CD4-positive, alpha-beta T cell treated with Interleukin-6 for 4 hours (primary cell): ENCODE measurements around the gene ASTN2.

Source experiments
- DNase-seq: peaks from one replicate; pipeline ENCODE4 v3.0.0-alpha.2; 2020; ENCODE audit warnings: mixed read lengths

The ASTN2 gene

DNA sequence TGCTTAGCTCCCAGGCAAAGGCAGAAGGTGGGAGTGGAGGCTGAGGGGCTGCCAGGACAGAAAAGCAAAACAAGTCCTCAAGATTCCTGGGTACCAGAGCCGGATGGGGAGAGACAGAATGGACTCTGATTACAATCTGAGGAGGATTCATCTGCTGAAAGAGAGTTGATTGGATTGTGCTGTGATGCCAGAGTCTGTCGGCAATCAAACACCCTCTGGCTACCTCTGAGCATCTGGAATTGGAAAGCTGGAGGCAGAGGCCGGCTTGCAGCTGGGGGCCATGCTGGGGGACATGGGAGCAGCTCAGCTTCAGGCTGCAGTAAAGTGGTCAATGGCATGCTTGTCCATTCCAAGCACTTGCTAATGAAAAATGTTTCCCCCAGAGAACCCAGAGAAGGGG lies 59.3 kb downstream of the ASTN2 start:
- no peak for DNase-seq

DNA sequence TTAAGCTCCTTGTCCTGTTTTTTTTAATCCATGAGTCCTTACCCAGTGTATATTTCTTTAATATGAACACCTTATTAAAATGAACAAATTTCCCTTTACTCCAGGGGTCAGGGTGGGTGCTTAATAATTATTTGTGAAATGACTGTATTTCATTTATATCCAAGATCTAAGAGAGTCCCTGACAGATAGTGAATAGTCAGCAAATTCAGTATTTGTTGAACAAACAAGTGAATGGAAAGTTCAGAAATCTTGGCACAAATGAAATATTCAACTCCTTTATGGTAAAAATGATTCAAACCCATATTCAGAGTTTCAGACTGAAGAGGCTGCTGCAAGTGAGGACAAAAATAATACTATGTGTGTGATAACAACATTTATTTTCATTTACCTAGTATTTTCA lies 59.9 kb downstream of the ASTN2 start:
- DNase-seq, result no peak

DNA sequence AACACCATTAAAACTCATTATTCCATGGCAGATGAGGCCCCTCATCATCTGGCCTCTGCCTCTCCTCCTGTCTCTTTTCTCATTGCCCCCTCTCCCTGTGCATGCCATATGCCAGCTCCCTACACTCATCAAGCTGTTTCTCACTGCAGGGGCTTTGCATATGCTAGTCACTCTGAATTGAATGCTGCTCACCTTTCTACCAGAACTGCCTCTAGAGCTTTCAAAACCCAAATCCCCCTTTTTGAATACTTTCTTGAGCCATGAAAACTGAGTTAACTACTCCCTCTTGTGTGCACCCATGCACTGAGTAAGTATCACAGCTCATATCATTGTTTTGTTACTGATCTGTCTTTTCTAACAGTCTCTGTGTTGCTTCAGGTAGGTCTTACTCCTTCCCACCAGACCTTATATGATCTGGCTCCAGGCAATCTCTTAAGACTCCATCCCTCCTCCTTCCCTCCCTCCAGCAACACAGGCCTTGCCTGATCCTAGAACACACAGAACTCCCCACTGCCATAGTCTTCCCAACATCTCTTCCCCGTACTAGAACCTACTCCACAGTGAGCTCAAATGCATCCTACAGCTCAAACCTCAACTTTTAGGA lies 60.5 kb downstream of the ASTN2 start:
- no peak for DNase-seq

DNA sequence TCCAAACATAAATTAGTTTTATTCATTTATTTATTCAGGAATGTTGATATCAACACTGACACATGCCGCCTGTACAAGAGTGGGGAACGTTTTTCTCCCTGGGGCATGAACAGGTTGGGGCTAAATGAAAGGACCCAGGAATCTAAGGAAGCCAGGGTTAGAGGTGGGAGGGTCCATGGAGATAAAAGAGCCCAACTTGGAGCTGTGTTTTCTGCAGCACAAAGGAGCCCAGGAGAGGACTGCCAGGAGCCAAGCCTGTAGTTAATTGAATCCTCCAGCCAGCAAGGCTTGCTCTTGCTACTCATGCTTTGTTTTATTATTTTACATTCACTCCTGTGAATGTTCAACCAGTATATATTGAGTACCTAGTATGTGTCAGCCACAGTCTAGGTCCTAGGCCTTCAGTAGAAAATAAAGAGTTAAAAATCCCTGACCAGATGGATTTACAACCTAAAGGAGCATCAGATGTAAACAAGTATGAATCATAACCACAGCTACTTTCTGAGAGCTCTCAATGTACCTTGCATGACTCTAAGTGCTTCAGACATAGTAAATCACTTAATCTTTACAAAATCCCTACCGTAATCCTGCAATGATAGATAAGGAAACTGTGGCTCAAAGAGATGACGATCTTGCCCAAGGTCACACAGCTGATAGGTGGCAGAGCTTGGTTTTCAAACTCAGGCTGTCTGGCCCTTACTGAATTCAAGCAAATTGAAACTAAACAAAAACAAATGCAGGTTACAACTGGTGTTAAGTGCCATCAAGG lies 69.8 kb downstream of the ASTN2 start:
- no peak for DNase-seq

DNA sequence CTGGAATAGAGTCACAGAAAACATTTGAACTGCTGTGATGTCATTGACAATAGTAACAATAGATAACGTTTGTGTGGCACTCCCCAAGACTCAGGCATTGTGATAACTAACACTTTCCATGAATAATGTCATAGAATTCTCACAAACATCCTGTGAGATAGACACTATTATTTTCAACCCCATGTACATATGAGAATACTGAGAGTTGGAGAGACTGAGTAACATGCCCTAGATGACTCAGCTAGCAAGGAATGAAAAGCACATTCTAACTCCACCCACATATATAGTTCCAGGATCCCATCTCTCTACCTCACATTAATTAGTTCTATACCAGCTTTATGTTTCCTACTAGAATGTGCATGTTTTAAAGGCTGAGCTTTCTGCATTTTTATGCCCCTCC lies 71.4 kb downstream of the ASTN2 start:
- no peak for DNase-seq

DNA sequence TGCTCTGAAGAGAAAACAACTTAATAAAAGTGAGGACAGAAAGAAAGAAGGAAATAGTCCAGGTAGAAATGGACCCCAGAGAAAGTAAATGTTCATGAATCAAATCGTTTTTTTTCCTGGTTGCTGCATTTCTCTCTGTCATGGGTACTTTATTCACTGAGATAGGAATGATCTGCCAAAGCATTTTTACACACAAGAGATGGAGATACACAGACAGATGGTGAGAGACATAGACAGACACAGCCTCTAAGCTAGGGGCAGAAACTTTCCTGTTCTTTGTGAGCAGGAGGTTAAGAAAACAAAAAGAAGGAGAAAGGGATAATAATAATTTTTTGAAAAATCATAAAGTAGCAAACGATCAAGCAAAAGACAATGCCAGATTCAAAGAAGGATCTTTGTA lies 73.7 kb downstream of the ASTN2 start:
- no peak for DNase-seq

DNA sequence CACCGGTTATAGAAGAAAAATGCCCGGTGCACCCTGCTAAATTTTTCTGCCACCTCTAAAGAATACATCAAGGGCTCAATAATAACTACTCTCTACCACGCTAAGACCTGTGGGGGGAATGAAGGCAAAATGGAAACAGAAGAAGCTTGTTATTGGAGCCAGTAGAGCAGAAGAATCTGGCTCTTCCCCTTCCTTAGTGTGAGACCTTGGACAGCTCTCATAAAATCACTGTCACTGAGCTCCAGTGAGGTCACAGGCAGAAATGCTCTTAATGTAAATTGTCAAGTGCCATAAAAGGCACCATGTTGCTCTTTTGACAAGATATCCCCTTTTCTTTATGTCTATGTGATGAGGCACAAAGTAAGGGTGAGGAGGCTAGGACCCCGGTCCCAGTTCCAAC lies 74.4 kb downstream of the ASTN2 start:
- no peak for DNase-seq

DNA sequence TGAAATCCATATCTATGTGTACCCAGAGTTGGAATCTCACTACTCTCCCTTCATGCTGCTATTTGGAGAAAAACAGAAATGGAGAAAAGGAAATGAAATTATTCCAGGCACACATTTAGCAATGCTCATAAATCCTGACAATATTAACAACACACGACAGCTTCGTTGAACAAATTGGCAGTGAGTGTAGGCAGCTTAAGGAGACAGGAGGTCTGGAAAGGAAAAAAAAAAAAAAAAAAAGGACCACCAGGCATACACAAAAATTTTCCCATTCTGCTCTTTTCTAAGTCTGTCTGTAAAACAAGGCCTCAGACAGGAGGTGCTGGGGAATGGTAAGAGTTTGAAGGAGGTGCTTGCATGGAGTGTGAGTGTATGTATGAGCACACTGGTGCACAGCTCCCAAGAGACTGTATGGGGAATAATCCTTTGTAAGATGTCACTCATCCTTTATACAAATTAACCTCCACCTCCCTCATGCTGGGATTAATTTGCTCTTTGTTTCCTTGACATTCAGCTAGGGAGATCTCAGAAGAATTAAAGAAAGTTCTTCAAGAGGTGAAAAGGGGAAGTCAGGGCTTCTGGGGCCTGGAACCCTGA lies 78.9 kb downstream of the ASTN2 start:
- no peak for DNase-seq

DNA sequence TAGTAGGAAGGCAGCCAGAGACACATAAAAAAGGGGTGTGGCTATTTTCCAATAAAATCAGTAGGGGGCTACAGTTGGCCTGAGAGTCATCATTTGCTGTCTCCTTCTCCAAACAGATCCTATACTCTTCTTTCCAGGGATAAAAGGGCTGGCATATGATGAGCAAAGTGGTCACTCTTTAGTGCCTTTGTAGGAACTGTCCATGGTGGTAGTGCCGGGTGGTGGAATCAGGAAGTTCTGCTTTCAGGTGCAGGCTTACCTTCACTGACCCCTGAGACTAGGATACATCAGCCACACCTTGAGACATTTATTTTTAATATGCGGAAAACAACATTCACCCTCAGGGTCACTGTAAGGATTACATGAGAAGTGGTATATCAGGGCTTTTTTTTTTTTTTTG lies 80.8 kb downstream of the ASTN2 start:
- DNase-seq, result no peak

DNA sequence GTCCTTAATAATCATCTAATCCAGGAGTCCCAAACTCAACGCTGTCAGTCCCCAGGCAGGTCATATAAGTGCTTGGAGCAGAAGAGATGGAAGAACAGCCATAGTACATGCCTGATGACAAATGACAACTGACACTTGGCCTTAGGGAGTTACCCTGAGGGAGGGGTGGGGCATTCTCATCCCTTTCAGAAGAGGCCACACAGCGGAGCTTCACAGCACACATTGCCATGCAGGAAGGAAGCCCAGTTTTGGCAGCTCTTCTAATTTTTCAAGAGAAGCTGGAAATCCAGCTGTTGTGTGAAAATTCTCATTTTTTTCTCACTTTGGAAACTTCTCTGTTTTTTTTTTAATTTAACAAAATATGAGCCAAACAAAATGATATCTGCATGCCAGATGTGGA lies 89.0 kb downstream of the ASTN2 start:
- DNase-seq, result no peak

DNA sequence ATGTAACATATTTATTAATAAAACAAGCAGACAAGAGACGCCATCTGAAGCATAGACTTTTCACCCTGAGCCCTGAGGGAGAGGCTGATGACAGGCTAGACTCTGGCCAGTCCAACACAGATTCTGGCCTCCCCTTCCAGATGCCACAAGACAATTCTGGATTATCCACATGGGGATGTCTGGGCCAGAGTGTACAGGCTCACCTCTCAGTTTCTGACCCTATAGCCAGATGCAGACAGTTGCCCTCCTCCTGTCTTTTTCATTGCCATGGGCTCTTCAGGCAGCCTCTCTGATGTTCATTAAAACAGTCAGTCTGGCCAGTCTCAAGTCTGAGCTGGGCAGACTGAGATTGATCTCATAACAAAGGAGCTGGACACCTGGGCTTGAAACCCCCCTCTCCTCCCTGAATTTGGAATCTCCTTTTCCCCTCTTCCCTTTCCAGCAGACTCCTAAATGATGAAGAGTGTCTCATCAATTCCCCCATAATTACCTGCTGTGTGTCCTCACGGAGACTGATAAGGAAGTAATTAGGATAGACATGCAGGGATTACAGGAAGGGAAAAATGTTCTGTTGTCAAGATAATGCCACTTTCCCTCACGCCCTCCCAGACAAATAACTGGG lies 89.6 kb downstream of the ASTN2 start:
- DNase-seq, result no peak

DNA sequence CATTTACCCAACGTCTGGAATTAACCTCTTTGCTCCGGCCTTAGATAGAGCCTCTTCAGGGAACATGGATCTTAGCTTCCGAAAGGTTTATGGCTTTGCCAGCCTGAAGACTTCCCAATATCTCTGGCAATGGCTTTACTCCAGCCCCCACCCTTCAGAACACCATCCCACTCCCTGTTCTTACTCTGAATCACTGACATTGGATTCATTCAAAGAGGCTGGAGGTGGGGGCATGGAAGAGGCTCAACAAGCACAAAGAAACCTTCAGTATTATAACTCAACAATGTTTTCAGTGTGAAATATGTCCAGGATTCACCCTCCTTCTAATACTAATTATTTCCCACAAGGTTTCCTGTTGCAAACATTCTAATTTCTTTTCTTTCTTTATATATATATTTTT lies 91.5 kb downstream of the ASTN2 start:
- DNase-seq, result no peak

DNA sequence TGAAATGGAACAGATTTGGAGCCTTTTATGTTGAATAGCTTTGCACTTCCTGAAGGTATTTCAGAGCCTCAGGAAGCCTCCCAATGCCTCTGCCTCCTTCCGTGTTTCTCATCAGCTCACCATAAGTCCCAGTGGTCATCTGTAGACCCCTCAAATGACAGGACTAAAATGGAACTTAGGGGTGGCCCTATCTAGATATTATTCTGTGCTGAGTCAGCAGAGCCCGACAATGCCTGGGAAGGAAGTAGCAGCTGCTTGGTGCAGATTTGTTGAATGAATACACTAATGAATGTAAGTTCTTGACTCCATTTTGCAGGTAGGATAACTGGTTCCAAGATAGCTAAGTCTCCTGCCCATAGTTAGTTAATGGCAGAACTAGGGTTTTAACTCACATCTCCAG lies 97.7 kb downstream of the ASTN2 start:
- DNase-seq, result no peak

DNA sequence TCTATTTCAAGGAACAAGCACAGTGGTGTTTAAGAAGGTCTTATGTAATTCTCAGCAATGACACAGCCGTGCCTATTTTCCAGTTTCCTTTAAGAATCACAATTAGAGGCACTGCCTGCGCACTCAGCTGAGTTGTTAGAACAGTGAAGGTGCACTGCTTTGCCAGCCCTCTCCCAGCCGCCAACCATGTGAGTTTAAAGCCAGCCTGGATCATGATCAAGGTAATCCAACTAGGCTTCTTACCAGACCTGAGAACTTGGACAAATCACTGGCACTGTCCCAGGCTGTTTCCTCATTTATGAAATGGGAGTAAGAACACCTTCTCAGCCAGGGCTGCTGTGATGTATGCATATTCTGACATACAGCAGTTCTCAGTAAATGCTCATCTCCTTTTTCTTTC lies 99.6 kb downstream of the ASTN2 start:
- DNase-seq, result no peak

DNA sequence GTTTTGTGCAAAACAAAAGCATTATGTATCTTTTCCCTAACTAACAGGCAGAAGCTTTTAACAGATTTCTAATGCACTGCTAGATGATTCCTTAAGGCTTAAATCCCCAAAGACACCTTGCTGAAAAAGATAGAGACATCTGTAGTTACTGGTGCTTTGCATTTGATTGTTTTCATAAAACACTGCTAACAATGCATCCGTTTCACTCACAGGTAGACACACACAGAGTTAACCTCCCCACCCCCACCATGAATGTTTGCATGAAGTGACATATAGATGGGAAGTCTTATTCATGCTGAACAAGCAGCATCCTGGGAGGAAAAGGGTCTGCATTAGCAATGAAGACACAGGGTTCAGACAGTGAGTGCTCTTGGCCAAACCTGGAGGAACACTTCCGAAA lies 100.9 kb downstream of the ASTN2 start:
- no peak for DNase-seq

DNA sequence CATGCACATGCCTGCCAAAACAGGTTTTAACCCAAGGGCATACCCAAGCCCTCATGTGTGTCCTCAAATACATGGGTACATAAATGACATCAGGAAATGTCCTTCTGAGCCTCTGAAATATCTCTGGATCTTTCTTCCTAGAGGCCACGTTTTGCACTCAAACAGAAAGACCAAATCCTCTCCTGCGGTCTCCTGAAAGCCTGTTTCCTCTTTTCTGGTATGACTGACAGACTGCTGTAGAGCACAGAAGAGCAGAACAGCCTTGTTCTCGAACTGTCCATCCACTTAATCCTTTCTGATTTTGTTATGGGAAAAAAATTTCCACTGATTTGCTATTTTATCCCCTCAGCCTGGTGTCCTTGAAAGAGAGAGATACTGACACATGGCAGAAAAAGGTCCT lies 107.2 kb downstream of the ASTN2 start:
- DNase-seq, result no peak

DNA sequence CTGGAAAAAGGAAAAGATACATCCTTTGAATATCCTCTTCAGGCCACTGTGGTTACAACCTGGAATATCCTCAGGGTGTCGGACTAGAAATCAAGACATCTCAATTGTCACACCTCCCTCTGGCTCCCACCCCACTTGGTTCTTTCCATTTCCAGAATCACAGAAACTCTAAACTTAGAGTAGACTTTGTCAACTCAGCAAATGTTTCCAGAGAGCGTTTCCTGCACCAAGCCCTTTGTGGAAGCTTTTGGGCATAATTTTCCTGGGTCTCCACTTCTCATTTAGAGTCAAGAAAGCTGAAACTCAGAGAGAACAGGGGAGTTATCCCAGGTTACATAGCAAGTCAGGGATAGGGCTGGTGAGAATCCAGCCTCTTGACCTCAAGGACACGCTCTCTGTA lies 108.8 kb downstream of the ASTN2 start:
- DNase-seq, result no peak

DNA sequence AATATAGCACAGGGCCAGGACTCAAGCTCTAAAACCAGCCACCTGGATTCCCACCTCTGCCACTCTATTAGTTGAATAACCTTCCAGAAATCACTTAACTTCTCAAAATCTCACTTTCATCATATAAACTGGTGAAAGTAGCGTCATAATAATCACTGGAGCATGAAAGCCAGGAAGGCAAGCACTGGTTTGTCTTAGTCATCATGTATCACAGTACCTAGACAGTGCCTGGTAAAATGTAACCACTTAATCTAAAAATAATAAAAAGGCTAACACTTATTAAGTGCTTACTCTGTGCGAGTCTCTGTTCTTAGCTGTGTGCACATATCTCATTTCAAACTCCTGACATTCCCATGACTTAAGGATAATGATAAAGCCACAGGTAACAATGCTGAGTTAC lies 109.4 kb downstream of the ASTN2 start:
- DNase-seq, result no peak

DNA sequence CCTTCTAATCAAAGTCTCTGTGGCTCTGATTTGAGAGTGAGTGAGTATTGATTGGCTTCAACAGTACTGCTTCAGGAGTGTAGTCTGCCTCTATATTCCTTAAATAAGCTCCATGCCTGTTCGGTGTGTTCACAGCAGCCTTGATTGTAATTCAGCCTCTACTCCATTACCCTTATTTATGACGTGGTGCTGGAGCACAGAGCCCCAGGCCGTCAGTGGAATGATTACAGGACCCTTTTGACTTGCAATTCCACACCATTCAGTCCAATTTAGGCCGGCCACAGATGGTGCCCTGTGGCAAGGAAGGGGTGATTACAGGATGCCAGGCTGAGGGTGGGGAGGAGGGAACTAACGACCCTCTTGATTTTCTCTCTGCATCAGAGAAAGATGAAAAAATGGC lies 110.3 kb downstream of the ASTN2 start:
- no peak for DNase-seq

DNA sequence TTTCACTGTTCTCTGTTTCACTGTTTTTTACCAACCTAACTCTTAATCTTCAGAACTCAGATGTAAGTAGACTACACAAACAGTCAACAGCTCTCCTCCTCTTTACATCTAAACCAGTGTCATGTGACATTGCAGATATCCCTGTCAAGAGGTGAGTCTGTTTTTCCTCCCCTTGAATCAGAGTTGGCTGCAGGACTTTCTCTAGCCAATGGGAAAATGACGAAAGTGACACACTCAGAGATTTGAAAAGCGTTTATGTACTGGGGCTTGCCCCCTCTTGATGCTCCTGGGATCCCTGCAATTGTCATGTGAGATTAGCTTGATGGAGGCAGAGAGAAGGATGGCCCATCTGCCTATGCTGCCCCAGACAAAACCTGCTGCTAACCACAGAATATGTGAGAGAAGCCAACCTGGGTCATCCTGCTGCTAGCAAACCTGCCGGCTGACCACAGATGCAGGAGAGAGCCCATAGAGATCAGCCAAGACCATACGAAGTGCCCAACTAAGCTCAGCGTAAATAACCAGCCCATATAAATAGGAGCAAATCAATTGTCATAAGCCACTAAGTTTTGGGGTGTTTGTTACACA lies 111.1 kb downstream of the ASTN2 start:
- no peak for DNase-seq

DNA sequence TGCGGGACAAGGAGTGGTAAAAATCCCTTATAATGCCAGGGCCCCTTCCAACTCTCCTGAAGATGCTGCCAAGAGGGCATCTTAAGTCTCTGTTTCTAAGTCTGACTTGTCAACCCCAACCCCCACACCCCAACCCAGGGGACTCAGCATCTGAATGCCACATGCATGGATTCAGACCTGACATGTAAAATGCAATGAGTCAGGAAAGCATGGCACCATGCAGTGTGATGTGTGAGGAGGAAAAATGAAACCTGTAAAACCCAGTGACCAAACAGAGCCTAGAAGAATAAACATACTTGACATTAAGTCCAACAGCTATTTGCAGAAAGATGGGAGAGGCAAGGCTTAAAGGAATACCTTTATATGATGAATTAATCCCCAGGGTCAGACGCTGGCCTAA lies 112.4 kb downstream of the ASTN2 start:
- DNase-seq, result no peak

DNA sequence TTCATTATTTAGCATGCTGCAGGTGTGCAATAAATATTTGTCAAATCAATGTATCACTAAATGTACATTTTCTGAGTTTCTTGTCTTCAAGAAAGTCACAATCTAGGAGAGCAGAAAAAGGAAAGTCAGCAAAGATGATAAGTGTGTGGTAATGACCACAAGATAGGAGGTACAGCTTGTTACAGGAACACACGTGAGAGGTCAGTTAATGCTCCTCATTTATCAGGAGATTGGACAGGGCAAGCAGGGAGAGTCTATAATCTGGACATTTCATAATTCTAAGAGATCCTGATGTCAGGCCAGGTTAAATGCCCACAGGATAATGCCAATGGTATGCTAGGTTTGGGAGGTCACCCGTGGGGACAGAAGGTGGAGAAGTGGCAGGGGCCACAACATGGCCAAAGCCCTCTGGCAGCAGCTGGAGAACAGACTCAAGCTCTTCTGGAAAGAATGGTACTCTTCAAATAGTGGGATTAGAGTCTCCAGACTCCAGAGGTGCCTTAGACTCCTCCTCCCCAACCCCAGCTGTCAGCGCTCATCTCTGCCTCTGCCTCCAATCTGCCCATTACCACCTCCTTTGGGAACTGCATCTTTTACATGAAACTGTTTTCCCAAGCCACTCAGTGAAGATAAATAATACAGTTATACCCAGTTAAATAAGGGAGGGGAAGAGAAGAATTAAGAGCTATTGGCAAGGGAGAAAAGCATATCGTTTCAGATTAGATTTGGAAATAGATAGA lies 114.3 kb downstream of the ASTN2 start:
- no peak for DNase-seq

DNA sequence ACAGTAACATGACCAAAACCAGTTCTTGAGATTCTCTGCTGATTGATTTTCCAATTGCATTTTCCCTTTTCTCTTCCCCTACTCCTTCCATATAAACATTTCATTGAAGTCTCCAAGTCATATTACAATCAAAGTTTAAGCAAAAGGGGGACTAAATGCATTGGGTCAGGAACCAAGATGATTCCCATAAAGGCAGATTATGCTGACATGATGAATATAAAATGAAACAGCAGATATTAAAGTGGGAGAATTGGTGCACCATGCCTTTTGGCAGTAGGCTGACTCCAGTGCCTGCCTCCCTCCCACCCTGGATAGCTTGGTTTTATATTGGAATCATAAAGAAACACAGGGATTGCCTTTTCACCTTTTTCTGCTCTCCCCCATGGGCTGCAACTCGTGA lies 118.4 kb downstream of the ASTN2 start:
- no peak for DNase-seq
